WTC11 (cell line): ENCODE results near the gene NDUFAF2. TPM values are rescaled to one million over a fixed set of nuclear protein-coding genes. Genes with fewer than 3 reads are reported as not detected.

Experiments
- total RNA-seq: library from RNA; stranded (reverse); gene quantifications from 3 replicates; pipeline ENCODE4 v1.2.3, GENCODE V29; 2021

The NDUFAF2 gene
- total RNA-seq, 1 experiment from 2014 or later = 42.0 TPM

Other genes starting within 250 kb of the NDUFAF2 start
- gene DEPDC1B, start 245.0 kb upstream of the NDUFAF2 start, total RNA-seq = 47.2 to 55.1 TPM (median 50.5 TPM) in 3 replicates
- gene ELOVL7, start 100.9 kb upstream of the NDUFAF2 start, total RNA-seq = 7.1 to 8.5 TPM (median 7.8 TPM) in 3 replicates
- 14.6 to 16.0 TPM (median 15.3 TPM) in 3 replicates for gene ERCC8, start 135 bp upstream of the NDUFAF2 start, total RNA-seq
- gene SMIM15, start 217.3 kb downstream of the NDUFAF2 start, total RNA-seq = 41.9 to 43.3 TPM (median 42.5 TPM) in 3 replicates